GM21515 (cell line): ENCODE results near the gene ATP5PB.

Experiments used
- ATAC-seq: cut with Tn5 transposase; IDR thresholded peaks from one replicate; pipeline ENCODE4 v1.9.1; 2021; ENCODE audit not compliant: unreplicated experiment

Gene ATP5PB

GRCh38 chr1:111474521-111474920 is 25.3 kb downstream of the ATP5PB start:
- ATAC-seq = no peak

DNA sequence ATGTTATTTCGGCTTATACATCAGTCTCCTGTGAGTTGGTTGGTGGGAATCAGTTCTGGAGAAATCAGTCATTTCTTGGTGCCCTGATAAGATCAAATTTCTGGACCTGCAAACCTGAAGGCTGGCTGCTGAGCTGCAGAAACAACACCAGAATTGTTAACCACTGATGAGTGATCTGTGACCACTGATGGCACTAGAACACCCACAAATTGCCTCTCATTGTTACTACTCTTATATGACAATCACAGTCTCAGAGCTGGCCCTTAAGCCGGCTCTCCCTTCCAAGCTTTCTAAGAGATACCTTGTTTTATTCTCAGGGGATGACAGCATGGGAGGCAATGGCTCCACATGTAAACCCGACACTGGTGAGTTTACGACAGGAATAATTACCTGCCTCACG is 26.4 kb downstream of the ATP5PB start:
- ATAC-seq = no peak

GRCh38 chr1:111476214-111476613 is 26.9 kb downstream of the ATP5PB start:
- ATAC-seq = no peak

DNA sequence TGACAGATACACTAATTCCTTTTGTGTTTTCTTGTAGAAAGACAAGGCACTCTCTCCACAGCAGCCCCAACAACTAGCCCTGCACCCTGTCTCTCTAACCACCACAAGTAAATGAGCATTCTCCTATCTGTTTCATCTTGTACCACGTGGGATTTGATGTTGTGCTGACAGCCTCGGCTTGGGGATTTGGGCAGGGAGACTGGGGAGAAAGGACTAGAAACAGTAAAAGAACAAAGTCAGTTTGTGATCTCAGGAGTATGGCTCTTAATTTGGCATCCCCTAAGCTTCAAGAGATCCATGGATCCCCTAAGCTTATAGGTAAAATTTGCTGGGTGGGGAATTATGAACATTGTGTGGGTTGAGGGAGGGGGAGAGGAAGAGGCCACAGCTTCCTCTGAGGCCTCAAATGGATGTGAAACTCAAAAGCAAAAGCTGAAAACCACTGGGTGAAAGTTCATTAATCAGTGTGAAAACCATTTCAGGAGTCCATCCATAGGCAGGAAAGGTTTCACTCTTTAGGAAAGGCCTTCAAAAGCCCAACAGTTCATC is 27.6 kb downstream of the ATP5PB start:
- ATAC-seq = peak; percentile 66

- no peak for ATAC-seq
Measured at GRCh38 chr1:111480674-111481073, 31.4 kb downstream of the ATP5PB start.

DNA sequence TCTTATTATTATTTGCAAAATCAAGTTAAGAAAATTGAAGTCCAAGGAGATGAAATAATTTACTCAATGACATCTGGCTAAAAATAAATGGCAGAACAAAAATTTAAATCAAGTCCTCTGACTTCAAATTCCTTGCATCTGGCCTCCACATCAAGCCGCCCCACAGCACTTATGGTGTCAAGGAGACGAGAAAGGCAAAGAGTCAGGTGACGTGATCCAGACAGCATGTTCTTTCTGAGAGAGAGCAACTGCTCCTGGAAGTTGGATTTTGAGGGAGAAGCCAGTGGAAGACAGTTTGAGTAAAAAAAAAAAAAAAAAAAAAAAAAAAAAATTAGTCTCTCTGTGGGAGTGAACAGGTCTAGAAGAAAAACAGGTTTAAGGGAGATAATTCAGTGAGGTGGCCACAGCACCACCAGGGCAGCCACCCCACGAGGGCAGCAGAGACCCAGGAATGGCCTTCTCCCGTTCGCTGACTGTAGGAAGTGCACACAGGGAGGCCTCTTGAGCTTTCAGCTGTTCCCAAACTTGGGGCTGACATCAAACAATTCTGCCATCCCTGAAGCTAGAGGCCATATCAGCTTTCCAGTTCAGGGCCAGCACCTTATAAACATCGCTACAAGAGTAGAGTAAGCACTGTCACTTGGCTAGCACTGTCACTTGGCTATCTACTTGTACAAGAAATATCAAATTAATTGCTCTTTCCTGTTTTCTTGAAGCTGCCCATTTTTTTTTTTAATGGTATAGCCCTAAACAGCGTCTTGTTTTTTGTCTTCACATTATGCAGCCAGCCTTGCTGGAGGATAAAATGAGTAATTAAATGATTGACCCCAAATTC is 32.3 kb downstream of the ATP5PB start:
- ATAC-seq = no peak

DNA sequence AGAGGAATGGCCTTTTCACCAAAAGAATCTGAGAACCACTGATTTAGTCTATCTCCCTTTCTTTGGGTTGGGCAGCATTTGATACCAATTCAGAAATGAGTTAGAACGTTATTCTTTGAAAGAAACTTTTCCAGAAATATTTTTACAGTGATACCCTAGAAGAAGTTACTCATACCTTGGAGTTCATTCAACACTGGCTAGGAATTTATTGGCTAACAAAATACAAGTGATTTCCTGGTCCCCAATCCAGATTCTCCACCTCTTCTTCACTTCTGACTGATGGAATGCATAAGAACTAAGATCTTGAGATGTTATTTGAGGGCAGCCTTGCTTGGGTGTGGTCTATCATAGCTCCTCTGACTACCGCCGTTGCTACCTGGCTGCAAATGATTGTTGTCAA is 33.9 kb downstream of the ATP5PB start:
- no peak for ATAC-seq

DNA sequence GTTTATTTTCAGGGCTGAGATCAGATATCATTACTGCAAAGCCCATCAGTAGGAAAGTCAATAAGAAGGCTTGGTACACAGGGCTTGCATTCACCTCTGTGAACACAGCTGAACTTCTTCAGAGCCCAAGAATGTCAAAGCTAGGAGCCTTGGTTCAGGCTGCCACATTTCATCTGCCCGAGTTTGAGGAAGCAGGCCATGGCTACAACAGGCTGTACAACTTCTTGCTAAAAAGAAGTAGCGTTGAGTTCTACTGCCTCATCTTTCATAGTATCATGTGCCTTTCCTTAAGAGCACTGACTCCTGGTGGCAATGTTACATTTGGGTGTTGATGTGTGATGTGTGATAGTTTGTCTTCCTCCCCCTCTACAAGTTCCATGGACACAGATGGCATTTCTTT is 34.6 kb downstream of the ATP5PB start:
- ATAC-seq = no peak

GRCh38 chr1:111484391-111485026 is 35.2 kb downstream of the ATP5PB start:
- no peak for ATAC-seq

DNA sequence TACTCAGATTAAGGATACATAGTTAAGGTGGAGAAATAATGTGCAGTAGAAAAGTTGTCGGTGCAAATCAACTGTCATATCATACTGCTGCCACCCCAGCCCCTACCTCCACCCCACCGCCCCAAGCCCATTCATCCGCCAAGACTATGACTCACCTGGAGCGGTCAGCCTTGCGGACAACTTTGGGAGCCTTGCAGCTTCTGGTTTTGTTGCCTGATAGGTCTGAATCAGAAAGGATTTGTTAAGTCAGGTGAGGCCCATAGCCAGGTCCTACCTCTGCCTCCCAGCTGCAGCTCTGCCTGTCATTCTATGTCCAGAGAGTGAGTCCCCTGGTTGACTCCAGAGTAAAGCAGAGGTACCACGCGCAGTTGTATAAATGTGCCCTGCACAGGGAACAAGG is 37.2 kb downstream of the ATP5PB start:
- no peak for ATAC-seq

DNA sequence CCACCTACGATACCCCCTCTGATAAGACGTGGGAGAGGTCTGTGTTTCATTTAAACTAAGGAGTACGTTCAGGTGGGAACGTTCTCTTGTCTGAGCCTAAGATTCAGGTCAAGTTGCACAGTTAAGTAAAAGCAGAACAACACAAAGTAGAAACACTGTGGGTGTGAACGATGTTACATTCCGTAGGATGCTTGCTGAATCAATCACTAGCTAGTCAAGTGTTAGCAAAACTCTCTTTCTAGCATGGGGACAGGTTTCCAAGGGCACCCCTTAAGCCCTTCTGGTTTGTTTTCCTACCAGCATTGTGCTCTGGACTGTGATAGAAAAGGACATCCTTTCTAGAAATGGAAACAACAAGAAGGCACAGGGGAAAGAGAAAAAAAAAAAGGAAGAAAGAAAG is 37.9 kb downstream of the ATP5PB start:
- no peak for ATAC-seq

DNA sequence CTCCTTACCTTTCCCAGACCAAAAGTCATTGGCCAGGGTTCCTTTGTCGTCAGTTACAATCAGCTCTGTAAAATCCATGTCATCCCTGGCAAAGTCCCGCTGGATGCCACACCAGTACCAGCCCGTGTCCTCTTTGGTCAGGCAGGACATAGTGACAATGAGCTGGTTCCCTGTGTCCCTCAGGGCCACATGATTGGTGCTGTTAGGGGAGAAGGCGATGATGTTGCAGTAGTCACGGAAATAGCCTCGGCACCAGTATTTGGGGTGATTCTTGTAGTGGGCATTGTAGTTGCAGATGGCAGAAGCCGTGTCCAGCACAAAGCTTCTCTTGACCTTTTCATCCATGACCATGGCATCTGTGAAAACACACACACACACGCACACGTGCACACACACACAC is 39.4 kb downstream of the ATP5PB start:
- no peak for ATAC-seq

- no peak for ATAC-seq
Measured at GRCh38 chr1:111489604-111490003, 40.3 kb downstream of the ATP5PB start.

DNA sequence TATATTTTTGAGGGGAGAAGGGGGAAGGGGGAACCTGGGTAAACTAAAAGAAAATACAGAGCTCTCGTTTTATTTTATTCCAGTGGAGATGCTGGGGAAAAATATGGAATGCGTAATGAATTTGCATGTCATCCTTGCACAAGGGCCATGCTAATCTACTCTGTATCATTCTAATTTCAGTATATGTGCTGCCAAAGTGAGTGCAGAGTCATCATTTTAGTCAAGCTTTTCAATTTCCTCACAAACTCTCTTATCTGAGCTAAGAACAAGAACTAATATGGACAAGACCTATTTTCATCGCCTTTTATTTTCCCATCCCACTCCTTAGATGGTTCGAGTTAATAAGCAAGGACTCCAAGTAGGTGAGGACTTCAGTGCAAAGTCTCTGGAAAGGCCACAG is 41.0 kb downstream of the ATP5PB start:
- ATAC-seq = no peak

DNA sequence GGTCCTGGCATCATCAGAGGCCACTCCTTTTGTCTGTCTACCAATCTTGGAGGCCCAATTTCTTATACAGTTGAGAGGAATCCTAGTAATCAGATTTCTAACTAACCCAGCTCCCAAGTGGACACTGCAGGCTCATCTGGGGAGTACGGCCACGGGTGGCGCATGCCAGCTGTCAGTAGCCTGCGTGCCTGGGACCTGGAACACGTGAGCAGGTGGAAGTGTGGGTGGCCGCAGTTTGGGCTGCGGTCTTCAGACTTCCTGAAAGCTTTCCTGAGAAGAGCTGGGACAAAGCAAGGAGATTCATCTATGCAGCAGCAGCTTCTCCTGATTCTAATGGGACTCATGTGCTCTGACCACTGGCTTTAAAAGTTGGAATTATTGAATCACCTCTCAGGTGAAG is 41.8 kb downstream of the ATP5PB start:
- no peak for ATAC-seq

GRCh38 chr1:111496398-111496797 is 47.1 kb downstream of the ATP5PB start:
- ATAC-seq = no peak

- no peak for ATAC-seq
Measured at GRCh38 chr1:111497592-111497991, 48.3 kb downstream of the ATP5PB start.

GRCh38 chr1:111499026-111499785 is 49.9 kb downstream of the ATP5PB start:
- ATAC-seq = no peak

GRCh38 chr1:111501645-111502044 is 52.4 kb downstream of the ATP5PB start:
- no peak for ATAC-seq

DNA sequence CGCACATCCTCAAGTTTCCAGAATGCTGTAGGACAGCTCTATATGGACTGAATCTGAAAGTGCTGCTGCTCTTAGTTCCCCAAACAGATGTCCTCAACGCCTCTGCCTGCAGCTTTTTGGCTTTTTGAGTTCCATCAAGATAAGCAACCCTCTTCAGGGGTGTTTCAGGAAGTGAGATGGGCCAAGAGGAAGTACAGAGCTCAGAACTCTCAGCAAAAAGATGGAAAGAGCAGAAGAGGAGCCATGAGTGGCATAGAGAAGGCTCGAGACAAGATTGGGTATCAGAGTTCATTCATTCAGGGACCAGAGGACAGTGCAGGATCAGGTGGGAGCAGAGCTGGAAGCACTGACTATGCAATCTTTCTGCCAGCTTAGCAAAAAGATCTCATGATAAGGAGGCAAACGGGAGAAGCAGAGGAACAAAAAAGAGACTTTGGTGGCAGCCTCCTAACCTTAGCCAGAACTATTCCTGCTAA is 54.4 kb downstream of the ATP5PB start, which contains the start of the genes ADORA3 and TMIGD3:
ADORA3 (minus strand) TSS at position 49 of the 476 bp plus-strand sequence. CDS start 279 bp downstream, outside the sequence.
TMIGD3 (minus strand) TSS at position 49 of the 476 bp plus-strand sequence. CDS start 279 bp downstream, outside the sequence.
- ATAC-seq = no peak

DNA sequence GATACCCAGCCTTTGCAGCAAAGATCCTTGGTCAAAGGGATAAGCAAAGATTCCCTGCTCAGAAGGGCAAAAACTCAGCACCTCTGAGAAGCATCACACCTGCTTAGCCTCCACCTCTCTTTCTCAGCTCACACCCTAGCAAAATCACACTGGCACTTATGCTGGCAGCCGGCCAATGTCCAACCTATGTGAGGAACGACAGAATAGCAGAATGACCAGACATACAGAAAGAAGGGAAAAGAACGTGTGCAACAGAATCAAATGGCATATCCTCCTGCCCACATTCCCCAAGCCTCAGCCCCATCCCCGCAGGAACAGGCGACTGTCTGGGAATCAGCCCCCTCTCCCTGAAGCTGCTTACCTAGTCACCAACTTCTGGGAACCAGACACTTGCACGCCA is 54.8 kb downstream of the ATP5PB start:
- no peak for ATAC-seq
